MM.1S (cell line): ENCODE results near the gene MCTP2.

Experiments
- DNase-seq: peaks from one replicate; pipeline ENCODE4 v3.0.0-alpha.2; 2015
- H2AFZ ChIP-seq: fragments of 300-600 bp; sonication (generic); 2 replicates; pipeline ENCODE4 v1.6.0; 2016; ENCODE audit warnings: antibody characterized with exemption, low read length
- H3F3A ChIP-seq: fragments of 300-600 bp; sonication (generic); 2 replicates; pipeline ENCODE4 v1.6.1; 2016; ENCODE audit warnings: mild to moderate bottlenecking, antibody characterized with exemption, low read length, moderate library complexity, mixed read lengths; ENCODE audit not compliant: insufficient read depth
- H3K27ac ChIP-seq: fragments of 300-600 bp; sonication (generic); 2 replicates; pipeline ENCODE4 v1.5.1; 2016; ENCODE audit warnings: mild to moderate bottlenecking, low read length
- H3K27me3 ChIP-seq: fragments of 300-600 bp; sonication (generic); replicated peaks from 2 replicates; pipeline ENCODE4 v1.6.0; 2016; ENCODE audit warnings: low read length; ENCODE audit not compliant: insufficient read depth
- H3K36me3 ChIP-seq: fragments of 300-600 bp; sonication (generic); replicated peaks from 2 replicates; pipeline ENCODE4 v1.6.1; 2016; ENCODE audit warnings: mild to moderate bottlenecking, low read length, mixed read lengths; ENCODE audit not compliant: insufficient read depth
- H3K4me1 ChIP-seq: fragments of 300-600 bp; sonication (generic); 2 replicates; pipeline ENCODE4 v1.6.1; 2016; ENCODE audit warnings: low read length, mixed read lengths
- H3K4me2 ChIP-seq: fragments of 300-600 bp; sonication (generic); 2 replicates; pipeline ENCODE4 v1.6.0; 2016; ENCODE audit warnings: low read depth, low read length
- H3K4me3 ChIP-seq: fragments of 300-600 bp; sonication (generic); 2 replicates; pipeline ENCODE4 v1.5.1; 2016; ENCODE audit warnings: low read length, mixed read lengths
- H3K79me2 ChIP-seq: fragments of 300-600 bp; sonication (generic); 2 replicates; pipeline ENCODE4 v1.6.1; 2016; ENCODE audit warnings: mixed run types, low read length, mixed read lengths
- H3K9ac ChIP-seq: fragments of 300-600 bp; sonication (generic); 2 replicates; pipeline ENCODE4 v1.6.1; 2016; ENCODE audit warnings: low read length, mixed read lengths
- H3K9me2 ChIP-seq: fragments of 300-600 bp; sonication (generic); replicated peaks from 2 replicates; pipeline ENCODE4 v1.6.1; 2016; ENCODE audit warnings: mild to moderate bottlenecking, low read length, mixed read lengths; ENCODE audit not compliant: insufficient read depth
- H3K9me3 ChIP-seq: fragments of 300-600 bp; sonication (generic); replicated peaks from 2 replicates; pipeline ENCODE4 v1.6.1; 2016; ENCODE audit warnings: mild to moderate bottlenecking, low read length, mixed read lengths; ENCODE audit not compliant: insufficient read depth
- H4K20me1 ChIP-seq: fragments of 300-600 bp; sonication (generic); 2 replicates; pipeline ENCODE4 v1.6.1; 2016; ENCODE audit warnings: mild to moderate bottlenecking, low read length, moderate library complexity, mixed read lengths; ENCODE audit not compliant: insufficient read depth
- CTCF ChIP-seq: fragments of 300-600 bp; sonication (generic); IDR thresholded peaks from 2 replicates; pipeline ENCODE4 v1.5.1; 2016; ENCODE audit warnings: antibody characterized with exemption, low read length, mixed read lengths
- EZH2 ChIP-seq: fragments of 300-600 bp; sonication (generic); optimal IDR thresholded peaks from 2 replicates; pipeline ENCODE3; 2017; ENCODE audit warnings: low read depth, mild to moderate bottlenecking, antibody characterized with exemption, low read length, mixed read lengths
- EZH2phosphoT487 ChIP-seq: fragments of 300-600 bp; sonication (generic); IDR thresholded peaks from 2 replicates; pipeline ENCODE4 v1.6.1; 2018; ENCODE audit warnings: antibody characterized with exemption, low read length

Gene MCTP2

GRCh38 chr15:94526071-94526689 is 294.8 kb downstream of the MCTP2 start:
- Histone ChIP-seq H3K9ac (no peak overlapping the region), H3K27ac (no peak overlapping the region), H3K79me2 (no peaks in the 10 kb centered on the region), H3F3A (no peaks in the 10 kb centered on the region), H4K20me1 (no peaks in the 10 kb centered on the region), H3K4me3 (no peak overlapping the region), H3K36me3 (no peaks in the 10 kb centered on the region), H3K4me1 (no peaks in the 10 kb centered on the region), H3K9me3 (no peaks in the 10 kb centered on the region), H3K9me2 (no peaks in the 10 kb centered on the region), H3K4me2 (no peak overlapping the region), H3K27me3 (no peaks in the 10 kb centered on the region), H2AFZ (no peak overlapping the region)
- TF ChIP-seq EZH2 (no peak), CTCF (peak; percentile 33), EZH2phosphoT487 (no peak)
- DNase-seq: no peak

- H3K9me3 ChIP-seq: no peaks in the 10 kb centered on the region
- no peak overlapping the region for H3K4me2 ChIP-seq
- H2AFZ ChIP-seq: no peak overlapping the region
- DNase-seq: no peak
- no peaks in the 10 kb centered on the region for H3K79me2 ChIP-seq
- H3K4me3 ChIP-seq: no peak overlapping the region
- no peaks in the 10 kb centered on the region for H3K27me3 ChIP-seq
- no peak overlapping the region for H3K9ac ChIP-seq
- no peaks in the 10 kb centered on the region for H3K36me3 ChIP-seq
- no peak overlapping the region for H3K27ac ChIP-seq
- no peaks in the 10 kb centered on the region for H4K20me1 ChIP-seq
- TF ChIP-seq CTCF: no peak
- TF ChIP-seq EZH2: no peak
- TF ChIP-seq EZH2phosphoT487: no peak
- no peaks in the 10 kb centered on the region for H3K9me2 ChIP-seq
- H3K4me1 ChIP-seq: no peaks in the 10 kb centered on the region
- H3F3A ChIP-seq: no peaks in the 10 kb centered on the region
These were observed 300.9 kb downstream of the MCTP2 start for GRCh38 chr15:94532226-94532625.
